KBM-7 (cell line): Measurements from ENCODE around the gene ATRIP.
"Not testable (repeated sequence)": the region's sequence is repeated elsewhere in the genome, so short reads cannot be mapped to it uniquely, and the experiment has no call there.

Source experiments
- DNase-seq: peaks from one replicate; pipeline ENCODE4 v3.0.0-alpha.2; 2015
- in situ Hi-C: fragments of 300-500 bp; cut with MboI; formaldehyde crosslinking; loops from 2 replicates; pipeline ENCODE4 v1.14.3; 2020; ENCODE audit warnings: low sequenced_read_pairs, low pct_unique_long_range_greater_than_20kb, mixed read lengths

Gene ATRIP

DNA sequence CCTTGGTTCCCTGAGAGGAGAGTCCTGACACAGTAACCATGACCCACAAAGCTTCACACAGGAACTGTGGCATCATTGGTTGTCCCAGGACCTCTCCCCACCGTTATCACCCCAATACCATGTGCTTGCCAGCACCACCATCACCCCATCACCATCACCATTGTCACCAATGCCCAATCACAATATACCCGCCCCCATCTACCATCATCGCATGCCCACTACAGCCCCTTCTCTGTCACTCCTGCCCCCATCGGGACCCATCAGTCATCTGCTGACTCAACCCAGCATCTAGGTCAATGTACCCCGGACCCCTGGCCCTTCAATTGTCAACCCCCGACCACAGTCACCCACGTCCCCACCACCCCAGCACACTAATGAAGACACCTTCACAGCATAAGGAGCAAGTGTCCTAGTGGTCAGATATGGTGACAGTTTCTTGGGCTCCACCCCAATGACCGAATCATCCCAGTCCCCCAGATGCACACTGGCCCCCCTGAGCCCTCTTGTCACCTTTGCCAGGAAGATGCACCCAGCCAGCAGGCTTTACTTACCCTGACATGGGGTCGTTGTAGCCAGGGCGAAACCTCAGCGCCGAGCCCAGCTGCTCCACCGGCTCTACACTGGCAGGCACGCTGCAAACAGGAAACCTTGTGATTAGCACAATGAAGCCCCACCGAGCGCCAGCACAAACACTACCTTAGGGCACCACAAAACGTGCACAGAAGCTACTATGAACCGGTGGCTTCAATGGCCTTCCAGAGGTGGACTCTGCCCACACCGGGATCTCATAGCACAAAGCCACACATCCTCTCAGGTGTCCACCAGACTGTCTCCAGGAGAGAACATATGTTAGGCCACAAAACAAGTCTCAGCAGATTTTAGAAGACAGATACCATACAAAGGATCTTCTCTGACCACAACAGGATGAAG lies 32.4 kb downstream of the ATRIP start:
- peak; percentile 49 for DNase-seq

DNA sequence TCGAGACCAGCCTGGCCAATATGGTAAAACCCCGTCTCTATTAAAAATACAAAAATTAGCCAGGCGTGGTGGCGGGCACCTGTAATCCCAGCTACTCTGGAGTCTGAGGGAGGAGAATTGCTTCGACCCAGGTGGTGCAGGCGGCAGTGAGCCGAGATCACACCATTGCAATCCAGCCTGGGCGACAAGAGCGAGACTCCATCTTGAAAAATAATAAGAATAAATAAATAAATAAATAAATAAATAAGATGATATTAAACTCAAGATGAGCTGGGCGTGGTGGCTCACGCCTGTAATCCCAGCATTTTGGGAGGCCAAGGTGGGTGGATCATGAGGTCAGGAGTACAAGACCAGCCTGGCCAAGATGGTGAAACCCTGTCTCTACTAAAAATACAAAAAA lies 34.4 kb downstream of the ATRIP start:
- DNase-seq, in situ Hi-C loops: not testable (repeated sequence)

More for the DNA sequence above, 32.4 kb downstream of the ATRIP start:
- in situ Hi-C loops, result no loop called here

DNA sequence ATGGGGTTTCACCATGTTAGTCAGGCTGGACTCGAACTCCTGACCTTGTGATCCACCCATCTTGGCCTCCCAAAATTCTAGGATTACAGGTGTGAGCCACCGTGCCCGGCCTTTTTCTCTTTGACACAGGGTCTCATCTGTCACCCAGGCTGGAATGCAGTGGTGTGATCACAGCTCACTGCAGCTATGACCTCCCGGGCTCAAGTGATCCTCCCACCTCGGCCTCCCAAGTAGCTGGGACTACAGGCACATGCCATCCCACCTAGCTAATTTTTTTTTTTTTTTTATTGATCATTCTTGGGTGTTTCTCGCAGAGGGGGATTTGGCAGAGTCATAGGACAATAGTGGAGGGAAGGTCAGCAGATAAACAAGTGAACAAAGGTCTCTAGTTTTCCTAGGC lies 36.3 kb downstream of the ATRIP start:
- DNase-seq, in situ Hi-C loops: not testable (repeated sequence)

DNA sequence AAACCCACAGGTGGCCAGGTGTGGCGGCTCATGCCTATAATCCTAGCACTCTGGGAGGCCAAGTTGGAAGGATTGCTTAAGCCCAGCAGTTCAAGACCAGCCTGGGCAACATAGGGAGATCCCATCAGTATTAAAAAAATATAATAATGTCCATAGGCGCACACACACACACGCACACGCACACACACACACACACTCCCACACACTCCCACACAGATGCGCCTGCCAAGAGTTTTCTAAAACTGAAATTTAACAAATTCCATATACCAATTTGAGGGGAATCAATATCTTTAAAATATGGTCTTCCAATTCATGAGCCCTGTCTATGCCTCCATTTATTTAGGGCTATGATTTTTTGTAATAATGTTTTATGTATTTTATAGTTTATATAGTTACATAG lies 40.4 kb downstream of the ATRIP start:
- in situ Hi-C loops, result no loop called here
- no peak for DNase-seq

DNA sequence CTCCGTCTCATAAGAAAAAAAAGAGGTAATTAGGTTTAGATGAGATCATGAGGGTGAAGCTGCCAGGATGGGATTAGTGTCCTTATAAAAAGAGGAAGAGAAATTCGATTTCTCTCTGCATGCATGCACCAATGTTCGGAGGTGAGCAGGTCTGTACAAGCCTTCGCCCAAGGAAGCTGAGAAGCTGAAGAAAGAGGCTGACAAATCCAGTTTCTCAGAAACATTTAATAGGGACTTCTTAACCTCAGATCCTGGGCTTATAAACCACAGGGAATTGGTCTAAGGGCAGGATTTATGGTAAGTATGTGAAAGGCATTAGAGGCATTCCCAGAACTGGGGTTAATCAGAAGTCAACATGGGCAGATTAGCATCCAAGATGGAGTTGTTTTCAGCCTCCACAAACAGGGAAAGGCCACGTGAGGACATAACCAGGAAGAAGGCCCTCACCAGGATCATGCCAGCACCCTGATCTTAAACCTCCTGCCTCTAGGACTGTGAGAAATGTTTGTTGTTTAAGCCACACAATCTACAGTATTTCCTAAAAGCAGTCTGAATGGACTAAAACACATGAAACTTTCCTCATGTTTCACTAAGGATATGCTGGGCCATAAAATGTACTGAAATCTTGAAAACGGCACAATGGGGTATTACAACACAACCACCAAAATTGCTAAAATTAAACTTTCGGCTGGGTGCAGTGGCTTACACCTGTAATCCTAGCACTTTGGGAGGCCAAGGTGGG lies 46.1 kb downstream of the ATRIP start:
- peak; percentile 91 for DNase-seq
- in situ Hi-C loops, result no loop called here

DNA sequence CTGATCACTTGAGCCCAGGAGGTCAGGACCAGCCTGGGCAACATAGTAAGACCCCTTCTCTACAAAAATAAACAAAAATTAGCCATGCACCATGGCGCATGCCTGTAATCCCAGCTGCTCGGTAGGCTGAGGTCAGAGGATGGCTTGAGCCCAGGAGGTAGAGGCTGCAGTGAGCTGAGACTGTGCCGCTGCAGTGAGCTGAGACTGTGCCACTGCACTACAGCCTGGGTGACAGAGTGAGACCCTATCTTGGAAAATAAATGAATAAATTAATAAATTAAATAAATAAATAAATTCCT lies 46.6 kb downstream of the ATRIP start:
- in situ Hi-C loops, result no loop called here
- DNase-seq, result no peak

DNA sequence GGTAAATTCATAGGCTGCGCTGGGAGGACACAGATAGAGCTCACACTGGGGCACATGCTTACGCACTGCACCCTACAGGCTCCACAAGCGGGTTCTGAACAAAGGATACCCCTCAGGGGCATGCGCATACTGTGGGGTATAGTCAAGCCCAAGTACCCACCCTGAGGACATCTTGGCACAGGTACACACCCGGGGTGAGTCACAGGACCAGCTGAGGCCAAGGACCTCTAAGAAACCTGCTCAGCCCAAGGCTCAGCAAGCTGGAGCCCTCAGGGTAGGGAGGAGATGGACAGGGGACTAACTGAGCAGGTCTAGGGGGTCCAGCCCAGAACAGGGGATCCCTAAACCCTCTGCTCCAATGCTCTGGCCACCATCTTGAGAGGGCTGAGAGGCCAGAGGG lies 54.1 kb downstream of the ATRIP start:
- in situ Hi-C loops, result no loop called here
- DNase-seq, result no peak

DNA sequence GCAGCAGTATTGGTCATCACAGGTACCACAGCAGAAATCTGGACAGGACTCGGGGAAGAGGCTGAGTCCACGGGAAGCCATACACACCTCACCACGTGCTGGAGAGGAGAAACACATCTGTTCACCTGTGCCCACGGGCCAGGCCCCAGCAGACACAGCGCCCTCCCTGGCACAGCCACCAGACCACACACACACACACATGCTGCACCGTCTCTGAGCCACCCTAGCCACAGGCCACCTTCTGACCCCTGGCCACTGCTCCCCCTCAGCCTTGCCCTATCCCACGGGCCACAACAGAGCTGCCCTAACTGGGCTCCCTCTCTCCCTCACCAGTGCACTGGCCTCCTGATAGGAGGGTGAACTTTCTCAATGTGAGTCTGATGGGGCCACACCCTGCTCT lies 54.7 kb downstream of the ATRIP start:
- DNase-seq, result no peak
- in situ Hi-C loops, result no loop called here

DNA sequence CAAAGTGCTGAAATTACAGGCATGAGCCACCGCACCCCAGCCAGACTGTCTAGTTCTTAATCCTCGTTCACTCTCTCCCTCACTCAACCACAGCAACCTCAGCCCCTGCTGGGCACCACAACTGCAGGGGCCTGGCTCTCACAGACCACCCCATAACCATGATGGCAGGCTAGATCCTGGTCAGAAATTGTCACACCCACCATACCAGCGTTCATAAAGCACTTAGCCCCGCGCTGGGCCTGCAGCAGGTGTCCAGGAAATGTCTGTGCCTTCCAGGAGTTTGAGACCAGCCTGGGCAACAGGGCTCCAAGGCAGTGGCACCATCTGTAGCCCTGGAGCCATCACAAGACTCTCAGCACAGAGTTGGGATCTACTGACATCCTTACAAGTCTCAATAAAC lies 55.6 kb downstream of the ATRIP start:
- in situ Hi-C loops, result no loop called here
- no peak for DNase-seq

DNA sequence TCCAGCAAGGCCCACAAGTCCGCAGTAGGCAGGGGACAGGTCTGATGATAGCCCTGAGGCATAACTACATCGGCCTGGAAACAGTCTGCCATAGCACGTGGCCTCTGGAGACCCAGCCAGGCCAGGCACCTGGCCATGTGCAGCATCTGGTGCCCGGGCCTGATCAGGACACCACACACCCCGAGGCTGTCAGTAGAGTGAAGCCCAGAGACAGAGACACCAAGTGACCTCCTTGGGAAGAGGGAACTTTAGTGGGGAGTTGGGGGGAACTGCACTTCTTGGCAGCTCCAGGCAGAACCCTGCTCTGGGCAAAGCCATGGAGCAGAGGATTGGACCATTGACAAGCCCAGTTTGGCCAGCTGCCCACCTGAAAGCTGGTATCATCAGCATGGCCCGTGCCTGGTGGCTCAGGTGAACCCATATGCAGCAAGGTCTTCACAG lies 56.2 kb downstream of the ATRIP start:
- in situ Hi-C loops, result no loop called here
- DNase-seq, result no peak

DNA sequence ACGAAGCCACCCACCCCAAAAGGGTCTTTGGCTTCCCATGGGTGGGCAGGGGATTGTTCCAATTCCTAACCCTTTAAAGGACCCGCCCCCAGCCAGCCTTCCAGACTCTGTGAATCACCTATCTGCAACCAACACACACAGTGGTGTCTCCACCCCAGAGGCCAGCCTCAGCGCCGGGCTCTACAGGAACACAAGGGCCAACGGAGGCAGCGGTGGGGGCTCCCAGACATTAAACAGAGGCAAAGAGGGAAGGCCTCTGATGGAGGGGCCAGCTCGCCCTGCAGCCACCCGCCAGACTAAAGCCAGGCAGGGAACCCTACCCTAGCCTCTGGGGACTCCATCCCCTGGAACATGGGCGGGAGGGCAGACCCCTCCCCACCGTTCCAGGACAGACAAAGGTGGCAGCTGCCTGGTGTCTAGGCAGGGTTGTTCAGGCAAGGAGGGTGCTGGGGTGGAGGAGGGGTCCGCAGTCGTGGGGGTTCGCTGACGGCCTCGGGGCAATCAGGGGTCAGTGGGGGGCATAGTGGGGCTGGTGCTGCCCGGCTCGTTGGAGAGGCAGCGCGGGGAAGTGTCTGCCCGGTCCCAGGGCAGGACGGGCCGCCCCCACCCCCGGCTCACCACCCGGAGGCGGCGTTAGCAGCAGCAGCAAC lies 57.0 kb downstream of the ATRIP start:
- in situ Hi-C loops, result no loop called here
- DNase-seq, result no peak

DNA sequence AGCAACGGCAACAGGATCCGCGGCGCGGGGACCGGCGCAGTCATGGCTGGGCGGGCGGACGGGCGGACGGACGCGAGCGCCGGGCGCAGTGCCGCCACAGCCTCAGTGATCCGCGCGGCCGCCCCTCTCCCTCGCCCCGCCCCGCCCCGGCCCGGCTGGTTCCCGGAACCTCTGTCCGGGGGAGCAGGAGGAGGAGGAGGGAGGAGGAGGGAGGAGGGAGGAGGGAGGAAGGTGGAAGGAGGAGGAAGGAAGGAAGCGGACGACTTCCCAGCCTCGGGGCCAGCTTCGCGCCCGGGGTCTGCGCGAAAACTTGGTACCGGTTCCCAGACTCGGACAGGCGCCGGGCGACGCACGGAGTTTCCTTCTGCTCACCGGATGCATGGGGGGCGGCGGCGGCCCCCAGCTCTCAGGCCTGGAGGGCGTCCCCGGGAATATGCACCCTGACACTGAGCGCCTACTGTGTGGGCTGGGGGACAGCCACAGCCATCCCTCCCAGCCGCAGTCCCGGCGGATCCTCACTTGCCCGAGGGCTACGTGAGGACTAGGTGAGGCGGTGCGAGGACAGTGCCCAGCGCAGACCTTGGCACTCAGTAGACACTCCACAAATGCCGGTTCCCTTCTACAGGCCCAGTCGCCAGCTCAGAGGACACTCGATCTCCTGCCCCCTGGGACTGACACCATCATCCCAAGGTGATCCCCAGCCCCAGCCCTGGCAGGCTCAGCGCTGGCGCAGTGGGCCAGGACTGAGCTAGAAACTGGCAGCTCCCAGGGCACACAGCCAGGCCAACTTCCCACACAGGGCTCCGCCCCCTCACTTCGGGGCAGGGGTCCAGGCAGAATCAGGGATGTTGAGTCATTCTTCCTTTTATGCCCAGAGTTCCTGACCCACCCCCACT lies 57.8 kb downstream of the ATRIP start, which contains the start of gene SHISA5:
SHISA5 (minus strand) TSS at position 124 of the 896 bp plus-strand sequence; CDS start at position 44, 80 bp downstream.
- in situ Hi-C loops, result no loop called here
- peak; percentile 41 for DNase-seq

DNA sequence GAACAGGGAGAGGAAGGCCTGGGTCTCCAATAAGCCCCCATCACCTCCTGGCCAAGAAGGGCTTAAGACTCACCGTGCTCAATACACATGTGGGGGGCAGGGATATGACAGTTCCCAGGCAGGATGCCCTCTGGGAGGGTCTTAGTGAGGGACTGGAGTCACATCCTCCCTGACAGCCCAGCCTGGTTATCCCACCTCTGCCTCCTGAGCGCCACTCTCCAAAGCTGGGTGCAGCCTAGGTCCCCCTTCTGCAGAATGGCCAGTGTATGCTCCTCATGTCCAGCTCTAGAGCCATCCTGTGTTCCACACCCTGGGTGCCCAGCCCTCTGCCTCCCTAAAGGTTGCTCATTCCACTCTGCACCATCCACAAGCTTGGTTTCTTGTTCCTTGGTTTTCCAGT lies 58.6 kb downstream of the ATRIP start:
- in situ Hi-C loops, result no loop called here
- no peak for DNase-seq

DNA sequence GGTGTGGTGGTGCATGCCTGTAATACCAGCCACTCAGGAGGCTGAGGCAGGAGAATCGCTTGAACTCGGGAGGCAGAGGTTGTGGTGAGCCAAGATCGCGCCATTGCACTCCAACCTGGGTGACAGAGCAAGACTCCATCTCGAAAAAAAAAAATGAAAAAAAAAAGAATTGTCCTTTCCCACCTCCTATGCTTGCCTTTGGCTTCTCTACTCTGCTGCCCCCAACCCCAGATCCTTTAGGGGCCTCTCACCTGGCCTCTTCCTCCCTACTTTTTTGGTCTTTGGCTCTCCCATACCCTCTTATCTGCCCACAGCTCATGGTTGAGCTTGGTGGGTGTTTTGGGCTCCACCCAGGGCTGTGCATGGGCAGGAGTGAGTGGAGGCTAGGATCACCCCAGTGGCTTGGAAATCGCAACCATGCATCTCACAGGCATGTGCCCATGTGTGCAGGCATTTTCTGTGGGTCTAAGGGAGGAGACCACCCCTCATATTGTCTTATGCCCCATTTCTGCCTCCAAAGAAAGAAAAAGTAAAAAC lies 59.5 kb downstream of the ATRIP start:
- no peak for DNase-seq
- in situ Hi-C loops, result no loop called here

DNA sequence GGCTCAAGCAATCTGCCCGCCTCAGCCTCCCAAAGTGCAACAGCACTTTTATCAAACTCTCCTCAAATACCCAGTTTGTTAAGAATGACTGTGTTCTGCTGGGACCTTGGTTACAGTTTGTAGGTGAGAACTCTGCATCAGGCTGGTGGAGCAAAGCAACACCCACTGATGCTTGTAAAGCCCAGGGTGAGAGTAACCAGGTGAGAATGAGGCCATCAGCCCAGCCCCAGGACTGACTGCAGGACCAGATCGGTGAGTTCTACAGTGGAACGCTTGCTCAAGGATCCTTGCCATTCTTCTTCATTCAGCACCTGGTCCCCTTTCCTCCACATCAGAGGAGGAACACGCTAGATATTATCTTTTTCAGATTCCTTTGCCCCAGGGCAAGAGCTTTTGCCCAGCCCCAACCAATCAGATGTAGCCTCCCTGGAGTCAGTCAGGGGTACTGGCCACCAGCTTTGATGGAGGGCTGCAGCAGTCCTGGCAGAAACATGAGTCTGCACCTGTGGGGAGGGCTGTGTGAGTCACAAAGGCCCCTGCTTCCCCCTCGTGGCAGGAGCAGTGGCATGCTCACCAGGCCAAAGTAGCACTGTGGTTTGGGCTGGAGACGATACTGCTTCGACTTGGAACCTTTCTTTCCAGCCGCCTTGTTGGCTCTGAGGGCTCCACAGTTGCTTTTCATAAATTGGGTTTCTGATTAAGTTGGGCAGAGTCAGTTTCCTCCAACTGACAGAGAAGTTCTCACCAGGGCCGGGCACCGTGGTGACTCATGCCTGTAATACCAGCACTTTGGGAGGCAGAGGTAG lies 60.9 kb downstream of the ATRIP start:
- peak; percentile 77 for DNase-seq
- in situ Hi-C loops, result no loop called here

DNA sequence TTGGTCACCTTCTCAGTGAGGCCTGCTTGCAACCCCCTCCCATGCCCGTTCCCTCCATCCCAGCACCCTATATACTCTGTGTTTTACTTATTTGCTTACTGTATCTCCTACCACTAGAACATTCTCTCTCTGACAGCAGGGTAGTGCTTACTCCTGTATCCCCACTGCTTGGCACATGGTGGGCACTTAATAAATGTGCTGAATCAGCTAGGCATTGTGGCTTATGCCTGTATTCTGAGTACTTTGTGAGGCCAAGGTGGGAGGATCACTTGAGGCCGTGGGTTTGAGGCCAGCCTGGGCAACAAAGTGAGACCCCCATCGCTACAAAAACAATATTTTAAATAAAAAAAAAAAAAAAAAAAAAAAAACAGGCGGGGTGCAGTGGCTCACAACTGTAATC lies 65.0 kb downstream of the ATRIP start:
- in situ Hi-C loops, result no loop called here

DNA sequence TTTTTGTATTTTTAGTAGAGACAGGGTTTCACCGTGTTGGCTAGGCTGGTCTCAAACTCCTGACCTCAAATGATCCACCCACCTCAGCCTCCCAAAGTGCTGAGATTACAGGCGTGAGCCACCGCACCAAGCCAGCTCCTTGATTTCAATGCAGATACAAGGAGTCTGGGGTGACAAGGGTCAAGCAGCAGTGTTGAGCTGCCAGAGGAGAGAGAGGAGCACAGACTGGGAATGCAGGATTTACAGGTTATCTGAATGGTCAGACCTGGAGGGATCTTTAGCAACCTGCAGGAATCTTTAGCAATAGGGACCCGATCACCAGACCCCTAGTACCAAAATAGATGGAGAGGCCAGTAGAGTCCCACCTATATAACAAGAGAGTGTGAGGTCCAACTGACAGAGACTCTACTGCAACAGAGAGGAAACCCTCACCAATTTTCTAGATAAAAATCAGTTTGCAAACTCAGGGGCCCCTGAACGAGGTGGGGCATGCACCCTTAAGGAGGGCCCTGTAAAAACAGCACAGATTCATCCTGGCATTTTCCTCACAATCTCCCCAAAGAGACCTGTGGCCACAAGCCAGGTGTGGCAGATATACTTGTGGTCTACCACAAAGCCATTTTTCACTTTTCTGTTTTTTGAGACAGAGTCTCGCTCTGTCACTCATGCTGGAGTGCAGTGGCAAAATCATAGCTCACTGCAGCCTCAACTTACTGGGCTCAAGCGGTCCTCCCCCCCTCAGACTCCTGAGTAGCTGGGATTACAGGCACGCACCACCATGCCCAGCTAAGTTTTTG lies 68.1 kb downstream of the ATRIP start:
- DNase-seq, result no peak
- in situ Hi-C loops, result no loop called here

More for the DNA sequence above, 65.0 kb downstream of the ATRIP start:
- no peak for DNase-seq
